ENCODE measurements around the gene IRF2BPL.
"Not testable (repeated sequence)": the region's sequence is repeated elsewhere in the genome, so short reads cannot be mapped to it uniquely, and the experiment has no call there.

The IRF2BPL gene

DNA sequence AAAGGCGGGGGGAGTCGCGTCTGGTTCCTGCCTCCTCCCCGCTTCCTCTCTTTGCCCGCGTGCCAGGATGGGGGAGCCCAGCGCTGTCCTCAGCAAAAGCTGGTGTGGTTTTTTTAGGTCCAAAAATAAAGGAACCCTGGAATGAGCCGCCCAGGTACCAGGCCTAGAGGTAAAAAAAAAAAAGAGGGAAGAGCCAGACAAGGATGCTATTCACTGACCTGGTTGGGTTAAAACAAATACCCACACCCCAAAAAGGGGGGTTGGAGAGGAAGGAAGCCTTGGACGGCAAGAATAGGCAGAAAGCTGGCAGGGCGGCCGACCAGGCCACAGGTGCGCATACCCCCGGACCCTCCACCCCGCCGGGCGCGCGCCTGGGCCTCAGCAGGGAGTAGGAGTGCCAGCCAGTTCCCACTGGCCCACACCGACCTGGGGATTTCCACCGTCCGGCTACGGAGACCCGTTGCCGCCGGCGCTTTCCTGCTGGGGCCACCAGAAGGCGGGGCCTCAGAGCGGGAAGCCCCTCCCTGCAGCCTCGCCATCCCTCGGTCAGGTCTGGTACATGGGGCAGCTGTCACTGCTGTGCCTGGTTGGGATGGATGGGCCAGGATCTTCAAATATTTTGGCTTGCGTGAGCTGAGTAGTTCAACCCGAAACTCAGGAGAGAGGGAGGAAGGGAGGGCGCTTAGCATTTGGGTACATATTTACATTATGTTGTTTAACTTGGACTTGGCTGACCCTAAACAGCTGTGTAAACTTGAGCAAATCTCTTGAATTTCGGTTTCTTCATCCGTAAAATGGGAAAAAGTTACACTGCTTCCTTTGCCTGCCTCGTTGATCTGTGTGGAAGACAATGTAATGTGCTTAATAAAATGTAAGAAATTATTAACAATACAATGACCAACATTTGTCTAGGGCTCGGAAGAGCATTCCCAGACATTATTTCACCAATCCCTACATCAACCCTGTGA lies 5.4 kb upstream of the IRF2BPL start:
- DNase-seq: peak; percentile 47

DNA sequence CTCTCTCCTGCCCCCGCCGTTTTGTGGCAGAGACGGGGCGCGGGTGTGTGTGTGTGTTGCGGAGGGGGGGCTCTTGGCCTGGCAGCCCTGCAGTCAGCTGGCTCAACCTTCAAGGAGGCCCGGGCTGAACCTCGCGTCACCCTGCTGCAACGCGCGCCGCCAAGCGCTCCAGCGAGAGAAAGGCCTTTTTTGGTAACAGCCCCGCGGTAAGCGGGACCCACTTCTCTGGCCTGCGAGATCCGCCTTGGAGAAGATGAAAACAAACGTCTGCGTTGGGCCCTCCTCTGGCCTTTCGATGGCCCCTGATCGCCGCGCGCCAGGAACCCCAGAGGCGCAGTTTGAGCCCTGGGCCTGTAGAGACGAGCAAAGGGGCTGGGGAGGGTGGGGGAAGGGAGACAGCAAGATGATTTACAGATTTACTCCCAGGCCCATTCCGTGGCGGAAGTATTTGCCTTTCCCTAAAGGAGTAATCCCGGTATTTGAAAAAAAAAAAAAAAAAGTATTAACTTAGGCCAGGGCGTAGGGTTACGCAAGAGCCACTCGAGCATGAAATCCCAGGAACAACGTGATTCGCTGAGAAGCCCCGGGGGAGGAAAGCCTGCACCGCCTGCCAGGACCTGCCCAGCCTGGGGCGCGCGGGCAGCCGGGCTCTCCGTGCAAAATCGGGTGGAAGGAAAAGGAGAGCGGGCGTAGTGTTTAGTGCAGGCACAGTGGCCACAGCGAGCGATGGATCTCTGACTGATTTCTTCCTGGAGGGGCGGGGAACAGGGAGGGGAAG lies 4.5 kb upstream of the IRF2BPL start:
- peak; percentile 87 for DNase-seq

DNA sequence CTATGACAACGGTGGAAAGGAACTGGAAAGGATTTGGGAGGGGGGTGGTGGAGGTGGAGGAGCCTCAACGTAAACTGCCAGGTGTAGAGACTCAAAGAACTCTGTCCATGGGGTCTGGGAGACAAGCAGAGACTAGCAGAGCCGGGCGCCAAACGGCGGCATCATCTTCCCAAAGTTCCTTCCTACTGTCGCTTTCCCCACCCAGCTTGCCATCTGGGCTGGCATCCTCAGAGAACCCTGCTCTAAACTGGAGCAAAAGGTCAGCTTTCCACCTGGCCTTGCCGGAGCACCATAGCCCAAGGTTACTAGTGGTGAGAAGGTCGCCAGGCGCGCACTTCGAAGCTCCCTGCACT lies 4.0 kb upstream of the IRF2BPL start:
- no peak for DNase-seq

DNA sequence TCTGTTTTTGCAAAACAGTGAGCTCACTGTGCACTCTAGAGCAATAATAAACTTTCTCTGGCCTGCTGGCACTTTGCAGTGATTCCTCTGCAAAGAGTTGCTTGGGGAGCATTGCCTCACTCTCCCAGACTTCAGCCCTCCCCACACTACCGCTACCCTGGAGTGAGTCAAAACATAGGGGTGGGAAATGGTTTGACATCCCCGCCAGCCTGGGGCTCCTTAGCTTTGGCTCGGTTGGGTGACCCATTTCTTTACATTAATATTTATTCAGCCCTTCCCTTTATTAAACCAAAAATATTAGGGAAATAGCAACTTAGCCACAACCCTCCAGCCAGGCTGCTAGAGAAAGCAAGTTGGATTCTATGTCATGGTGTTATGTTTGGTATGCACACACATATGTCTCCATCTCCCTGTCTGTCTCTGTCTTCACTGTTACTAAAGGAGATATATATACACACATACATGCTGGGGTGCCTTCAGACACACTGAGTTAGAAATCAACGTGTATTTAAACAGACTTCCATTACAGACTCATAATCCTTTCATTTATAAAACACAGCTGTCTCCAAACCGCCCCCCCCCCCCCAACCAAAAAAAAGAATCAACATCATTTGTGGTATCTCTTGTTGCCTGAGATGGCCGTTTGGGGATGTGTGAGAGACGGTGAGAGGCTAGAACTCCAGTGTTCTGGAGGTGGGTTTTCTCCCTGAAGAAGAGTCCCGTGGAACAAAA lies 3.4 kb upstream of the IRF2BPL start:
- DNase-seq: peak; percentile 52

DNA sequence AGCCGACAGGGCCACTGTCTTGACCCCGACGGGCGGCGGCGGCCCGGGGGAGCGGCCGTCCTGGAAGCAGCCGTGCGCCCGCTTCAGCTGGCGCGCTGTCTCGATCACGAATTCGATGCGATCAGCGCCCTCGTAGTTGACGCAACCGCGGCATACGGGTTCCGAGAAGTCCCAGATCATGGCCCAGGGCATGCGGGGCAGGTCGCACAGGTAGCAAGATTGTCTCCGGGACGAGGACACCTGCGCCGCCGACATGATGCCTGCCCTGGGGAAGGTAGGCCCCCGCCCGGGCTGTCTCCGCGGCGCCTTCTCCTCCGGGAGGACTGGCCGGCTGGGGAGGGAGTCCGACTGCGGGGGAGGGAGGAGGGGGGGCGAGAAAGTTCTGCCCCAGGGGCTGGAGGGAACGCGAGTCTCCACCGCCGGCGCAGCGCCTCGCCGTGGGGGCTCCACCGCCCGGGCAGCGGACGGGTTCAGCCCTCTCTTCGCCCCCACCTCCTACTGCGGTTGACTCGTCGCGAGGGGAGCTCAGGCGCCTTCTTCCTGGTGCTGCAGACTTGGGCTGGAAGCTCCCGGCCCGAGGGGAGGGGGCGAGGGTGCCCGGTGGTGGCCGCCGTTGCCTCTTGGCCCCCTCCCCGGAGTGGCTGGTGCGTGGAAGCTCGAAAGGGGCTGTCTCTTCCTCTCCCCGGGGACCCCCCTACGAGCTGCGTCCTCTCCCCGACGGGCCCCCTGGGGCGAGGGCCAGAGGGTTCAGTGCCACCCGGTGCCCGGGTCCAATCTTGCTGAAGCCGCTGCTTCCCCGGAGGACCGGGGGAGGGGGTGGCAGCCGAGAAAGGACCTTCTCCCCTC lies 747 bp downstream of the IRF2BPL start:
- peak; percentile 14 for DNase-seq

DNA sequence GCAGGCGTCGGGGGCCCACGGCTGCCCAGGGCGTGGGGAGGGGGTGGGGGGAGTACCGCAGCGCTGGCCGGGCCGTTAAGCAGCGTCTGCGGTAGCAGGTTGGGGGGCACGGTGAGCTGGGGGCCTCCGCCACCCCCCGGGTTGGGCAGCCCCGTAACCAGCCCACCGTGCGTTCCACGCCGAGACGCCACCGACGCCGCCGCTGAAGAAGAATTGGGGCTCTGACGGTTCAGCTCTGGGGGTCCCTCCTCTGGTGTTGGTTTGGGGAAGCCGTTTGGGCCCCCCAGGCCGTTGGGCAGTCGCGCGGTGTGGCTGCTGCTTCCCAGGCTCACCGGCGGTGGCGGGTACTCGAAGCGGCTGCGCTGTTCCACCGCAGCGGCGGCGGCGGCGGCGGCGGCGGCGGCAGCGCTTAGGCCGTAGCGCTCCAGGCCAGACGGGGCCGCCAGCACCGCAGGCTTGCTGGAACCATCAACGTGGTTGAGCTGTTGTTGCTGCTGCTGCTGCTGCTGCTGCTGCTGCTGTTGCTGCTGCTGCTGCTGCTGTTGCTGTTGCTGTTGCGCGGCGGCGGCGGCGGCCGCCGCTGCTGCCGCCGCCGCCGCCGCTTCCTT lies 1.5 kb downstream of the IRF2BPL start:
- peak; percentile 47 for DNase-seq

DNA sequence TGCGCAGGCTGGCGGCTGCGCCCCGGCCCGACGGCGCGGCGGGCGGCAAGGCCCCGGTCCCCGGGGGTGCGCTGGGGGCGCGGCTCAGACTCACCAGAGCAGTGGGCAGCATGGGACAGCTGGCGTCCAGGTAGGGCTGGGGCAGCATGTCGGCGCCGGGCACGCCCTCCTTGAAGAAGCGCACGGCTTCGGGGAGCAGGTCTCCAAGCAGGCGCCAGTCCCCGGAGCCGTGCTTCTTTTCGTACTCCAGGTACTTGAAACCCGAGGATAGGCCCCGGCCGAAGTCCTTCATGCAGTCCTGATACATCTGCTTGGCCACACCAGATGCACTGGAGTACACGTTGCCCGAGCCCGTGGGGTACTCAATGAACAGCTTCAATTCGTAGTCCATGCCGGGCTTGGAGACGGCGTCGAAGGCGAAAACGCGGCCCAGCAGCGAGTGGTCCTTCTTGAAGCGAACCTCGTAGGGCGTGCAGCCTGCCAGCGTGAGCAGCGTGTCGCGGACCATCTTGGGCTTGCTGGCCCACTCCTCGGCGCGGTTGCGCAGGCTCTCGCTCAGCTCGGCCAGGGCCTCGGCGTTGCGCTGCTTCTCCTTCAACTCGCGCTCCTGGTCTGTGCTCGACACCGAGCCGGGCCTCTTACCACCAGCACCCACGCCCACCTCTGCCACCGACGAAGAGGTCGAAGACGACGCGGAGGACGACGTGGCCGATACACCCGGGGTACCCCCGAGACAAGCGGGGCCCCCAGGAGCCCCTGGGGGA lies 2.2 kb downstream of the IRF2BPL start:
- DNase-seq: no peak

DNA sequence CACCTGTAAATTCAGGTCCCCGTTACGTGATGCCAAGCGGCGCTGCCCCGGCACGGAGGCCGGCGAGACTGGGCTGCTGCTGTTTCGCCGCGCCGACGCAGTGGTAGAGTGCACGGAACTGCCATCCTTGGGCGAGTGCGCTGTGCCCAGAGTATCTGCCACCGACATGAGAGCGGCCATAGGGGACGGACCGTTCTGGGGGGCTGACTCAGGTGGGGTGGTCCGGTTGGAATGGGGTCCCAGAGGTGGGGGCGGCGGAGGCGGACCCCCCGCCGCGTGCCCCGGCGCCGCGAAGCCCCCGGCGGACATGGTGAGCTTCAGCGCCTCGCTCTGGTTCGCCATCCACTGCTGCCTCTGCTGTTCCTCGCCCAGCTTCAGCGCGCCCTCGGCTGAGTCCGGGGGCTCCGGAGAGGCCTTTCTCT lies 2.8 kb downstream of the IRF2BPL start:
- no peak for DNase-seq

DNA sequence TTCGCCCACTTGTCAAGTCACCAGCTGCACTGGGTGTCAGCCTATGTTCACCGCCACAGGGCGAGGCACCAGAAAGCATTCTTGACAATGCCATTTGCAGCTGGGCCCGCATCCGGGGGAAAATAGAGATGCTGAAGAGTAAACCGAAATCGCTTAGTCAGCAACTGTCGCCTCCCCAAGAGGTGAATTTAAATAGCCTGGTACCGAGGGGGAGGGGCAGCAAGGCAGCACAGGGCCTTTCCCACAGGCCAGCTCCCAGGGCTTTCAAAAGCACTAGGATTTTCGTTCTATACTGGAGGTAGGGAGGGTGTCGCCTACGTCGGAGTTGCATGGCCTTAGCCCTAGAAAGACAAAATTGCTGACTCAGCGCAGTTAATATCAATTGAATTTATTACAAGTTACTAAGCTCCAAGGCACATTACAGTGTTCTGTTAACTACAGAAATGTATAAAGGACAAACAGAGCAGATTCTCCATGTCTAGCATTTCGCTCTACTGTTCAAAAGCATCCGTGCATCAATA lies 4.3 kb downstream of the IRF2BPL start:
- no peak for DNase-seq

DNA sequence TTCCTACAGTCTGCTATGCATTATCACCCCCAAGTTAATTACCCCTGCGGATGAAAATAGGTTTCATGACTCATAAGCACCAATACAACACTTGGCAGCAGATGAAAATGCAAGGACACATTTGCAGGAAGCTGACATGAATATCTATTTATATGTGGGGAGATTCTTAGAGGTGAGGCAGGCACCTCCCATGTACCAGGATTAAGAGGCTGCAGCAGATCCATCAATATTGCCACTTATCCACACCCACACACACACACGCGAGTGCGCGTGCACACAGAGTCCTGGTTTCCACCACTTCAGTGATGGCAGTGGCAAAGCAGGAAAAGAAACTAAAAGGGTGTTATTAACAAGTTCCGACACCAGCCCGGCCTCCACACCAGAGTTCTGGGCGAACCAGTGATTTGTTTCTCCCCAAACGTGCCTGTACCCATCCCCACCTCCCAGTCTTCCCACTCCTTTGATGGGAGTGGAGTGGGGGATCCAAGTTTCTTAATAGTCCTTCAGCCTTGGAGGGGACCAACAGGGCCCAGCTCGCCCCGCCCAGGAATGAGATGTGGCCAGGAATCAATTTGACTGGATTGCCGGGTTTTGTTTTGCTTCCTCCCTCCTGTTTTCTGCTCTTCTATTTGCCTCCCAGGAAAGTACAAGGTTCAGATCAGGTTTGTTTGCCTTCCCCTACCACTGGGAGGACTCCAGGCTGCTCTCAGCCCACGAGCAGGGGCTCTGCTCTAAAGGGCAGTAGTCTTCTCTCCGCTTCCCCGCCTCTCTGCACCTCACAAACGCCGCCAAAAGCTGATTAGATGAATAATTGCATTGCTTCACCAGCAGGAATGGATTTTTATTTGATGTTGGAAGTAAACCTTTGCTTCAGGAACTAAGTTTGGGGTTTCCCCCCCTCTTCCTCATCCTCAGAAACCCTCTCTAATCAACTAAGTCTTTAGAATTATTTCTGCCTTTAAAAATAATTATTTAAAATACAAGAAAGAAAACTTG lies 5.2 kb downstream of the IRF2BPL start:
- DNase-seq: peak; percentile 5

DNA sequence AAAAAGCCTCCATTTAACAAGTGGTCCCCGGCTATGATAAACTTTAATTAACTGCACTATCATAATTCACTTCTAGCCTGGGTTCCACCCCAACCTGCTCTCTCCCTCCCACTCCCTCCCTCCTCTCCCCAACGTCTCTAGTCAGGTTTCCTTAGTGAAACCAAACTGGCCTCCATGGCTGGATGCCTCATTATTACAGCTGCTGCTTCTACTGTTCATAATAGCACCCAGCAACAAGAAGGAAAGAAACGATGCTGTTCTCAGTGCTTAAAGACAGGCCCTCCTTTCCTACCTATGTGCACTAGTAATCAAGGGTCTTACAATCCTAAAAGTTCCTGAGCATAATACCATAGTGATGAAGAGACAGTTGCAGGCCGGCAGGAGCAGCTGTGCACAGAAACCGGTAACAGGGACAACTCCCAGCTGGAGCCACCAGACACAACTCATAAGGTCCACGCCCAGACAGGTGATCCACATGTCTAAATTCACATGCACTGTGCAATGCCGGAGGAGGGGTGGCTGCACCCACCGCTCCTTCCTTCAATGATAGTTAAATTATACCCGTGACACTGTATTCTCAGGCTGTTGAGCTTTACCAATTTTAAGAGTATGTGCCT lies 6.2 kb downstream of the IRF2BPL start:
- DNase-seq: no peak

DNA sequence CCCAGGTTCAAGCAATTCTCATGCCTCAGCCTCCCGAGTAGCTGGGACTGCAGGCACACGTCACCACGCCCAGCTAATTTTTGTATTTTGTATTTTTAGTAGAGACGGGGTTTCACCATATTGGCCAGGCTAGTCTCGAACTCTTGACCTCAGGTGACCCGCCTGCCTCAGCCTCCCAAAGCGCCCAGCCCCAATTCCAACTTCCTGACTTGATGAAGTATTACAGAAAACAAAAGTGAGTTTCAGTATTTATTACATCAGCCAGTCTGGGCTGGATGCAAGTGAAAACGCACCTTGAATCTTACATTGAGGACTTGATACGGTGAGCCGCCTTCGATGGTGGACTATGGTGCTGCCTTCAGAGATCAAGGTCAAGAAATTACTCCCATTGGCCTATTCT lies 7.1 kb downstream of the IRF2BPL start:
- not testable (repeated sequence) for DNase-seq

DNA sequence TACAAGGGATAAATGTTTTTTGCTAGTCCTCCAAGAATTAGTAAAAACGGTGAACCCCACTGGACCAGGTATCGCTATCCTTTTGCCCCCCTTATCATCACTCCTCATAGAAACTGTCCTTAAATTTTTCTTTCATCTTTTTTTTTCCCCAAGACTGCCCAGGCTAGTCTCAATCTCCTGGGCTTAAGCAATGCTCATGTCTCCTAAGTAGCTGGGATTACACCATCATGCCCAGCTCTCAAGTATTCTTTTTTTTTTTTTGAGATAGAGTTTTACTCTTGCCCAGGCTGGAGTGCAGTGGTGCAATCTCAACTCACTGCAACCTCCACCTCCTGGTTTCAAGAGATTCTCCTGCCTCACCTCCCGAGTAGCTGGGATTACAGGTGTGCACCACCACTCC lies 9.7 kb downstream of the IRF2BPL start:
- DNase-seq: peak; percentile 28

DNA sequence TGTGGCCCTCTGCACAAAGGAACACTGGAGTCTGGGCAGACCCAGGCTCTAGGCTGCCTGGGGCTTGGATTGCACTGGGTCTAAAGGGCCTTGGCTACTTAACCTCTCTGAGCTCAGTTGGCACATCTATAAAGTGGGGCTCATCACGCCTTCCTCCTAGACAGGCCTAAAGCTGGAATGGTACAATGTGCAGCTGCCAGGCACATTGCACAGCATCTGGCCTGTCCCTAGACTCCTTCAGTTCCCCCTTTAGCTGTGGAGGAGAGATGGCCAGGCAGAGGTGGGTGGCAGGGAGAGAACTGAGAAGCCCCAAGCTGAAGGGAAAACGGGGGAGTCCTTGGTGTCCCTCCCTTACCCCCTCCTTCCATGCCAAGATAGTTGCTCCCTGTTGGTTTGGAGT lies 10.8 kb downstream of the IRF2BPL start:
- DNase-seq: no peak

DNA sequence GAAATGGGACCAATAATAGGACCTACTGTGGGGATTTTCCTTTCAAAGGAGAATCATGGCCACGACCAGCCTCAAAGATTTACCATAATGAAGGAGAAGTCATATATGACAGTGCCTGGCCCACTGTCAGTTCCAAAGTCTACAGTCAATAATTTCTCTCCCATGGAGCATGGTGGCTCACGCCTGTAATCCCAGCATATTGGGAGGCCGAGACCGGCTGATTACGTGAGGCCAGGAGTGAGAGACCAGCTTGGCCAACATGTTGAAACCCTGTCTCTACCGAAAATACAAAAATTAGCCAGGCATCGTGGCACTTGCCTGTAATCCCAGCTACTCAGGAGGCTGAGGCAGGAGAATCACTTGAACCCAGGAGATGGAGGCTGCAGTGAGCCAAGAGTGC lies 13.8 kb downstream of the IRF2BPL start:
- no peak for DNase-seq

DNA sequence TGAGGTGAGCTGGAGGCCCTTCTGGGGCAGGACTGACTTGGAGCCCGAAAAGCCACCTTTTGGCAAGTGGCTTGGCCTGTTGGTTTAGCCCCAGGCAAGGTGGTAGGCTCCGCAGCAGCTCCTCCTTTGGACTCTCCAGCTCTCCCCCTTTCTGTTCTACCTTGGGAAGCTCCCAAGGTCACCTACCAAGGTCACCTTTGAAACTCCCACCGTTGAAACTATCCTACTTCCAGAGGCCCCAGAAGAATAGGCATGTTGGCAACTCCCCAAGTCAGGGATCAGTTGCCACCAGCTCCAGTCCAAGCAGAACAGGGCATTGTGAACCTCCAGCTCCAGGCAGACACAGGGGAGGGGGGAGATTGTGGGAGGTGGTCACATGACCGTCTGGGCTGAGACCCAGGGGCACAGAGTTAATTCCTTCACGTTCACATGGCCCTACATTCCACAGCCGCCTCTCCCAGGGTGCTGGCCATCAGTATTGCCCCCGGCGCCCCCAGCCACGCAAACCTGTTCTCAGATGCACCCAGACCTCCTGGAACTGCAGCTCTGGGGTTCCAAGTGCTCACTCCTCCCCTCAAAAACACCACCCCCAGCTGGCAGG lies 14.4 kb downstream of the IRF2BPL start:
- no peak for DNase-seq

DNA sequence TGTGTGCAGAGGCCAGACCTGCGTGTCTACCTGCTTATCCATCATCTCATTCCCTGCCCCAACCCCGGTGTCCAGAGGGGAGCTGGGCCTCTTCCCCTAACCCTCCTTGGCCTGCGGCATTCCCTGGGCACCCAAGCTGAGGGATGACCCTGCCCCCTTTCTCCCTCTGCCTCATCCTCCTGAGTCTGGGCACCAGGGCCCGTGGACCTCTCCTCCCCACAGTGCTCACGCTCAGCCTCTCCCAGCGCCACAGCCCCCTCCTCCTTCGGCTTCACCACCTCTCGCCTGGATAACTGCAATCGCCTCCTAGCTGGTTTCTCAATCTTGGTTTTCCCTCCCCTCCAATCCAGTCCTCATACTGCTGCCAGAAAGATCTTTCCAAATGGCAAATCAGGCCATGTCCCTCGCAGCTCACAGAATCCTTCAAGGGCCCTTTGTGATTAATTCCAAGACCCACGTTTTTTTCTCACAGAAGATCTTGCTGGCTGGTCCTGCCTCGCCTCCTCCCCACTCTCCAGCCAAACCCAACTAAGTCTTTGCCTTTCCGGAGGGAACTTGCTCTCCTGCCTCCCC lies 16.2 kb downstream of the IRF2BPL start:
- no peak for DNase-seq

DNA sequence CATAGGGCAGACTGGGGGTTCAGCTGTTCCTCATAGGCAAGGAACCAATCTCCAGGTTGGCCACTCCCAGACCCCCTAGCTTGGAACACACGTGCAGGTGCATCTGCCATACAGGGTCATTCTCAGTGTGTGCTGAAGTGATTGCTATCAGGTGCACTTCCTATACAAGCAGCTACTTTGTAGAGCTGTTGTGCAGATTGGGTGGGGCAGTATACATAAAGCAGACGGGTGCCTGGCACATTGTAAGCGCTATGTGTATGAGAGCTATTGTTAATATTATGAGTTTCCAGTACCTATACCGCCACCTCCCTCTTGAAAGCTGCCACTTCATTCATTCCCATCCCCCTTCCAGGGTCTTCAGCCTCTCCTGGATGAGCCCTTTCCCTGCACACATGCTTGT lies 17.3 kb downstream of the IRF2BPL start:
- no peak for DNase-seq
